Aorta (tissue), 5 donors: Measurements from ENCODE around the gene TSNAXIP1. TPM values are rescaled to one million over a fixed set of nuclear protein-coding genes. Genes with fewer than 3 reads are reported as not detected.

Experiments
- ATAC-seq: fragments of 200-7000 bp; cut with Tn5 transposase; one replicate; pipeline ENCODE4 v1.9.1; 2022; ENCODE audit warnings: moderate library complexity; ENCODE audit not compliant: low FRiP score
- DNase-seq, 2 donors: peaks; one replicate each; pipeline ENCODE4 v3.0.0-alpha.2; 2020
- H3K27ac ChIP-seq, 2 donors: one replicate each; pipeline ENCODE4 v1.5.1; 2013; ENCODE audit warnings: low read length in 2 of 2, mild to moderate bottlenecking in 2 of 2, moderate library complexity in 2 of 2, control low read depth in 1 of 2, inconsistent platforms in 1 of 2, low read depth in 1 of 2
- H3K27me3 ChIP-seq, 2 donors: one replicate each; pipeline ENCODE4 v1.6.1; 2013; ENCODE audit warnings: control low read depth in 1 of 2, low read length in 1 of 2, mild to moderate bottlenecking in 1 of 2, moderate library complexity in 1 of 2; ENCODE audit not compliant: insufficient read depth in 2 of 2, control insufficient read depth in 1 of 2
- H3K36me3 ChIP-seq, 2 donors: one replicate each; pipeline ENCODE4 v1.6.1; 2013; ENCODE audit warnings: control low read depth in 1 of 2, low read length in 1 of 2, mild to moderate bottlenecking in 1 of 2; ENCODE audit not compliant: insufficient read depth in 2 of 2, control insufficient read depth in 1 of 2
- H3K4me1 ChIP-seq, 2 donors: one replicate each; pipeline ENCODE4 v1.6.1; 2013; ENCODE audit warnings: low read length in 2 of 2, control low read depth in 1 of 2, mild to moderate bottlenecking in 1 of 2, moderate library complexity in 1 of 2; ENCODE audit not compliant: insufficient read depth in 2 of 2, control insufficient read depth in 1 of 2
- H3K4me3 ChIP-seq, 2 donors: one replicate each; pipeline ENCODE4 v1.5.1; 2013; ENCODE audit warnings: low read length in 2 of 2, control low read depth in 1 of 2, mild to moderate bottlenecking in 1 of 2
- H3K9me3 ChIP-seq: one replicate; pipeline ENCODE4 v1.6.1; 2013; ENCODE audit warnings: mild to moderate bottlenecking, low read length; ENCODE audit not compliant: control insufficient read depth
- WGBS, 2 donors: extraction: QIAGEN DNeasy Blood & Tissue Kit; methylation state at CpG; one replicate each; pipeline ENCODE4 v1.1.7; 2013; 5-methylcytosine and 5-hydroxymethylcytosine counted together
- intact Hi-C, 2 donors: fragments of 100-400 bp; cut with DNase I; formaldehyde crosslinking; loops; one replicate each; pipeline versions ENCODE4 v1.14.2 to v1.15.0; 2022
- polyA plus RNA-seq, 2 donors: library from polyadenylated mRNA; stranded (reverse); fragments of 200-250 nt; gene quantifications; one replicate each; pipeline ENCODE4 v1.2.3, GENCODE V29; 2013
- total RNA-seq, 2 donors: library from RNA; stranded (reverse); fragmentation: NEBNext Ultra II Directional; extraction: Animal tissue kit (Norgen Biotek cat#: 25700); gene quantifications; one replicate each; pipeline ENCODE4 v1.2.1, GENCODE V29; 2021
- donor health status: healthy with polysubstance abuse.
- donor health status: Bipolar disorder and iron deficiency.
- donor health status: DM: no; HTN: no; CAD: no.
- donor health status: DM: no; HTN: no; CAD: no.
- donor health status: DM: yes; HTN: yes; CAD: no.

The TSNAXIP1 gene
- total and polyA plus RNA-seq, 4 donors, result 0.84 to 7.3 (median 1.1) TPM; not detected in 1

GRCh38 chr16:67868290-67868689 is 61.6 kb downstream of the TSNAXIP1 start:
- no peak overlapping the region for H3K4me3 ChIP-seq
- H3K9me3 ChIP-seq, result no peaks in the 10 kb centered on the region
- intact Hi-C loops, result no loop called here
- peaks cover 3 to 10% of the 10 kb centered on the region in 2 donors for H3K36me3 ChIP-seq
- H3K4me1 ChIP-seq, result peaks cover 6 to 7% of the 10 kb centered on the region in 2 donors
- no peak overlapping the region for H3K27ac ChIP-seq
- H3K27me3 ChIP-seq, result no peaks in the 10 kb centered on the region
- 89 to 90% methylated on average over 6 of the region's 6 CpGs for WGBS, 2 donors
- DNase-seq, result no peak
- ATAC-seq, result no peak

GRCh38 chr16:67869653-67870052 is 63.0 kb downstream of the TSNAXIP1 start:
- DNase-seq (no peak), ATAC-seq (no peak)
- WGBS, 2 donors, result 42 to 48% methylated on average over 7 of the region's 7 CpGs
- Histone ChIP-seq H3K9me3 (no peaks in the 10 kb centered on the region), H3K27ac (no peak overlapping the region), H3K27me3 (no peaks in the 10 kb centered on the region), H3K4me1 (peaks cover 0 to 2% of the 10 kb centered on the region in 2 donors), H3K36me3 (peaks cover 3 to 10% of the 10 kb centered on the region in 2 donors), H3K4me3 (no peak overlapping the region)
- intact Hi-C loops, result no loop called here

DNA sequence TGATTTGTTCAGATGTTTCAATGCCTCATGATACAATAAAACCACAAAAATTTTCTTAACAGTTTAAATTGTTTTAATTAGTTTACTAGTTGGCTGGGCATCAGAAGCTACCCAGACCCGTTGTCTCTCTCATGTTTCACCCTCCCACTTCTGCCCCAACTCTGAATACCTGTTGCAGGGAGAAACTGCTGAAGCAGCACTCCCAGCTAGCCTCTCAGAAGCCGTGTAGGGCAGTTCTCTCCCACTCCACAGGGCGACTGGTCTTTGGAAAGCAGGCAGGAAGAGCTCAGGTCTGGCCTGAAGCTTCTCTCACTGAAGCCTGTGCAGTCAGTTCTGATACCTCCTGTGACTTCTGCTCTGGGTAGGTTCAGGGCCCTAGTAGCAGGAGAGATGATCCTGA is 64.6 kb downstream of the TSNAXIP1 start:
- intact Hi-C loops, result no loop called here
- no peak for ATAC-seq

DNA sequence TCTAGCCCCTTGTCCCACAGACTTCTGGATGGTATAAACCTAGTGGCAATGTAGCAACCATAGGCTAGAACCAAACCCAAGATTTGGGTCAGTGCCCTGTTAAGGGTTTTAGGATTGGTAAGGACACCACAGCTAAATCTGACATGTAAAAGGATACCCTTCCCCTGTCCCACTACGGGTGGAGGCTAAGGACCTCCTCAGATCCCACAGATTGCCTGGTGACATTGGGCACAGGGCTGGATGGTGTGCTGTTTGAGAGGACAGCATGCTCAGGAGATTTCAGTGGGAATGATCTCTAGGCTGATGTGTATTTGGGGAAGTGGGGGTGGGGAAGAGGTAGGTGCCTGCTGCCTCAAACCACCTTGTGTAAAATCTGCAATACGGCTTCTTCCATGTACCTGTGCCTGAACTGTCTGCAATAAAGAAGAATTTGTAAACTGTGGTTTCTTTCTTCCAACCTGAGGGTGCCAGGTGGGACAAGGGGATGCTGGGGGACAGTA is 65.5 kb downstream of the TSNAXIP1 start:
- no peaks in the 10 kb centered on the region for H3K27me3 ChIP-seq
- peak overlapping the region in 1 of 2 donors; percentile 45 for H3K27ac ChIP-seq
- peaks cover 3 to 9% of the 10 kb centered on the region in 2 donors for H3K36me3 ChIP-seq
- no peaks in the 10 kb centered on the region for H3K9me3 ChIP-seq
- 47 to 61% methylated on average over 2 of the region's 2 CpGs for WGBS, 2 donors
- H3K4me1 ChIP-seq, result peaks cover 0 to 2% of the 10 kb centered on the region in 2 donors
- no peak overlapping the region for H3K4me3 ChIP-seq
- DNase-seq, result no peak
- intact Hi-C loops, result no loop called here
- ATAC-seq, result no peak

More for the DNA sequence above, 64.6 kb downstream of the TSNAXIP1 start:
- peaks cover 0 to 2% of the 10 kb centered on the region in 2 donors for H3K4me1 ChIP-seq
- DNase-seq, result no peak
- H3K36me3 ChIP-seq, result peaks cover 3 to 8% of the 10 kb centered on the region in 2 donors
- H3K4me3 ChIP-seq, result no peak overlapping the region
- H3K27me3 ChIP-seq, result no peaks in the 10 kb centered on the region
- no peak overlapping the region for H3K27ac ChIP-seq
- no peaks in the 10 kb centered on the region for H3K9me3 ChIP-seq
- 62 to 73% methylated on average over 3 of the region's 3 CpGs for WGBS, 2 donors

GRCh38 chr16:67872631-67873434 is 66.1 kb downstream of the TSNAXIP1 start, which contains the start of gene EDC4:
Gene EDC4 (plus strand): TSS chr16:67873052. CDS start chr16:67873262, 210 bp downstream.
- WGBS, 2 donors, result 1% methylated on average over 47 to 72 of the region's 72 CpGs
- Histone ChIP-seq H3K9me3 (no peaks in the 10 kb centered on the region), H3K27ac (peak within 1 kb of the TSS in 1 of 2 donors; percentile 45), H3K27me3 (no peaks in the 10 kb centered on the region), H3K4me3 (peak within 1 kb of the TSS; percentile 85 to 89), H3K4me1 (peaks cover 0 to 2% of the 10 kb centered on the region in 2 donors), H3K36me3 (peaks cover 3 to 13% of the 10 kb centered on the region in 2 donors)
- peak; percentile 94 for ATAC-seq
- peak; percentile 93 to 95 for DNase-seq
- intact Hi-C loops, result no loop called here

- H3K4me1 ChIP-seq, result peaks cover 0 to 1% of the 10 kb centered on the region in 2 donors
- H3K27me3 ChIP-seq, result no peaks in the 10 kb centered on the region
- H3K36me3 ChIP-seq, result peaks cover 3 to 14% of the 10 kb centered on the region in 2 donors
- H3K4me3 ChIP-seq, result peak overlapping the region; percentile 85 to 89
- ATAC-seq (peak; percentile 27), DNase-seq (no peak)
- H3K27ac ChIP-seq, result peak overlapping the region in 1 of 2 donors; percentile 23
- H3K9me3 ChIP-seq, result no peaks in the 10 kb centered on the region
- intact Hi-C loops, result no loop called here
- WGBS, 2 donors, result 12% methylated on average over 23 of the region's 23 CpGs
Measured at GRCh38 chr16:67873435-67874370, 67.0 kb downstream of the TSNAXIP1 start.

DNA sequence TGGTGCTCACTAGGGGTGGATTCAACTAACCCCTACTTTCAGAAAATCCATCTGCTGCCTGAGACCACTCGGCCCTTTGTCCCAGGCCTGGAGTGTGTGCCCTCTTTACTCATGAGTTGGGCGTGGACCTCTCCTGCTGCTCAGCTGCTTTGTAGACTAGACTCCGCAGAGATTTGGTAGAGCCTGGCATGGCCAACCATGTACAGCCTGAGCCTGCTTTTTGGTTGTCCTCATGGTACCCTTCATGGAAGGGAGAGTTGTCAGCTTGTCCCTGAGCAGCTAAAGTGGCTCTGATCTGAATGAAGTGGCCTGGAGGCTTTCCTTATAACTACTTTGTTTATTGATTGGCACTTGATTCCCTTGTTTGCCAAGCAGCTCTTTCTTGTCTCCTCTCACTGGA is 67.7 kb downstream of the TSNAXIP1 start:
- H3K4me3 ChIP-seq, result no peak overlapping the region
- no peaks in the 10 kb centered on the region for H3K9me3 ChIP-seq
- DNase-seq, result no peak
- H3K27ac ChIP-seq, result no peak overlapping the region
- 52 to 61% methylated on average over 3 of the region's 3 CpGs for WGBS, 2 donors
- intact Hi-C loops, result no loop called here
- no peaks in the 10 kb centered on the region for H3K27me3 ChIP-seq
- H3K4me1 ChIP-seq, result no peaks in the 10 kb centered on the region
- no peak for ATAC-seq
- peaks cover 3 to 14% of the 10 kb centered on the region in 2 donors for H3K36me3 ChIP-seq

DNA sequence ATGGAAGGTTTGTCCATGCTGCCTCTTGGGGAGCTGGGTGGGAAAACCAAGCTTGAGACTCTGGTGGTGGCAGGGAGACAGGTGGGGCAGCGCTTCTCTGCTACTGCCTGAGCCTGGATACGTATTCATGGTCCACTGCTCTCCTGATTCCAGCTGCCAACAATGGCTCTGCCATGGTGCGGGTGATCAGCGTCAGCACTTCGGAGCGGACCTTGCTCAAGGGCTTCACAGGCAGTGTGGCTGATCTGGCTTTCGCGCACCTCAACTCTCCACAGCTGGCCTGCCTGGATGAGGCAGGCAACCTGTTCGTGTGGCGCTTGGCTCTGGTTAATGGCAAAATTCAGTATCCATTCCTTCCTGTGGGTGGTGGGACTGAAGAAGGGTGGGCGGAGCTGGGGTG is 70.4 kb downstream of the TSNAXIP1 start:
- no peaks in the 10 kb centered on the region for H3K4me1 ChIP-seq
- WGBS, 2 donors, result 91 to 93% methylated on average over 11 of the region's 11 CpGs
- H3K36me3 ChIP-seq, result peaks cover 0 to 13% of the 10 kb centered on the region in 2 donors
- intact Hi-C loops, result no loop called here
- no peak overlapping the region for H3K4me3 ChIP-seq
- no peaks in the 10 kb centered on the region for H3K9me3 ChIP-seq
- H3K27ac ChIP-seq, result no peak overlapping the region
- ATAC-seq, result no peak
- no peaks in the 10 kb centered on the region for H3K27me3 ChIP-seq
- no peak for DNase-seq
